Raji (cell line): ENCODE data around the gene F12.

Experiments
- POLR2A ChIP-seq: IDR thresholded peaks from 2 replicates; pipeline ENCODE4 v1.6.1; 2011; ENCODE audit warnings: low read depth, low read length, control low read depth; ENCODE audit not compliant: insufficient read depth

F12 gene

DNA sequence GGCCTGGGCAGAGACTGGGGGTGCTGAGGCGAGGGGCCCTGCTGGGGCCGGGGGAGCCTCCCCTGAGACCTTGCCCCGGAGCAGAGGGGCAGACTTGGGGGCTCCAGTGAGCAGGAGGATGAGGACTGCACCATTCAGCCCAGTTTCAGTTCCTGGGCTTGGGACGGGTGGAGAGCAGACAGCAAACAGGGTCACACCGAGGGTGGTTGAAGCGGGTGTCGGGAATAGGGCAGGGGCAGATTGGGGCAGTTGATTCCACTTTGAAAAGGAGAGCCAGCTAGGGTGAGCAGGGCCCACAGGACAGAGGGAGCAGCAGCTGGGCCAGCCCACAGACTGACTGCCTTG, 21.6 kb upstream of the F12 start:
- TF ChIP-seq POLR2A, result no peak

- no peak for TF ChIP-seq POLR2A
Observed at GRCh38 chr5:177430140-177430951, 21.0 kb upstream of the F12 start.

GRCh38 chr5:177429248-177430040, 20.1 kb upstream of the F12 start:
- peak; percentile 28; the same call in 1 of the 2 replicates for TF ChIP-seq POLR2A

- TF ChIP-seq POLR2A, result no peak
Observed at GRCh38 chr5:177428574-177429217, 19.3 kb upstream of the F12 start.

- TF ChIP-seq POLR2A, result peak; percentile 25; the same call in 1 of the 2 replicates
Observed at GRCh38 chr5:177427919-177428573, 18.7 kb upstream of the F12 start.

DNA sequence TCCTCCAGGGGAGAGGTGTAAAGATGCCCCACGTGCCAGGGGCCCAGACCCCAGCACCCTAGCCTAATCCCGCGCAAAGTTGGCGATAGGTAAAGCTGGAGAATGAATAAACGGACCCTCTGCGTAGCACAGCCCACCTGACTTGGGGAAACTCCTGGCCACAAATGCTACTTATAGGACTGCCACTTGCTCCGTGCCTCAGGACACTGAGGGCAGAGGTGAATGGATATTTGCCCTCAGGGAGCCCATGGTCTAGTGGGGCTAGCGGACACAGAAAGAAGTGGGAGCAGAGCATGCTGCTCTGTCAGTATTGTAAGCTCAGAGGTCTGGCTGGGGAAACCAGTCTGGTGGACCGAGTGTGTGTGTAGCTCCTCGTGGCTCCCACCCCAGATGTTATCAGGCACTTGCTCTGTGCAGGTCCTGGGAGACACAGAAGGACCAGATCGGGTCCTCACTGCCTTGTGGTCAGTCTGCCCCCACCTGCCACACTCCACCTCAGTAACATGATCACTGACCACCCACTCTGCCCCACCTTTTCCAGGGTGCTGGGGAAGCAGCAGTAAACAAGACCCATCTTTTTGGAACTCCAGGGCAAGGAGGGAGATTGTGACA, 18.0 kb upstream of the F12 start:
- TF ChIP-seq POLR2A, result no peak

- peak; percentile 64 for TF ChIP-seq POLR2A
Observed at GRCh38 chr5:177426566-177427210, 17.3 kb upstream of the F12 start, which contains the start of gene GRK6. Gene GRK6, plus strand, starts transcription at chr5:177426676. Its CDS starts 170 bp downstream, at chr5:177426846.

GRCh38 chr5:177425801-177426565, 16.6 kb upstream of the F12 start:
- TF ChIP-seq POLR2A, result peak; percentile 94

GRCh38 chr5:177425196-177425800, 15.9 kb upstream of the F12 start:
- no peak for TF ChIP-seq POLR2A

- no peak for TF ChIP-seq POLR2A
Observed at GRCh38 chr5:177423671-177424070, 14.3 kb upstream of the F12 start.

DNA sequence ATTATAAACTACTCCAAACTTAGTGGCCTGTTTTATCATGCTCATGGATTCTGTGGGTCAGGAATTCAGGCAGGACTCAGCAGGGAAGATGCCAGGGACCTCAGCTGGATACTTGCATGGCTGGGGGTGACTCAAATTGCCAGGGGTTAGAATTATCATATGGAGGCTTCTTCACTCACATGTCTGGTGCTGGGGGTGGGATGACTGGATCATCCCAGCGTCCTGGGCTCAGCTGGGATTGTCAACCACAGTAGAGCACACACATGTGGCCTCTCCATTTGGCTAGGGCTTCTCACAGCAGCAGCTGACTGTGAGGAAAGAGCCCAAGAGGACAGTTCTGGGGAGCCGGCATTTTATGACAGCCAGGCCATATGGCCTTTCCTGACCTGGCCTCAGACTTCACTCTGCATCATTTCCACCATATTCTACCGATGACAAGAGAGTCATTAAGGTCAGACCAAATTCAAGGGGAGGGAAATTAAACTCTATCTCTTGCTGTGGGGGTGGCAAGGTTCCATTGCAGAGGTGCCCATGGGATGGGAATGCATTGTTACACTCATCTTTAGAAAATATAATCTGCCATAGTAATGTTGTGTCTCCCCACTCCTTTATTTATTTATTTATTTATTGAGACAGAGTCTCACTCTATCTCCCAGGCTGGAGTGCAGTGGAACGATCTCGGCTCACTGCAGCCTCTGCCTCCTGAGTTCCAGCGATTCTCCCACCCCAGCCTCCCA, 11.9 kb upstream of the F12 start:
- TF ChIP-seq POLR2A, result no peak

DNA sequence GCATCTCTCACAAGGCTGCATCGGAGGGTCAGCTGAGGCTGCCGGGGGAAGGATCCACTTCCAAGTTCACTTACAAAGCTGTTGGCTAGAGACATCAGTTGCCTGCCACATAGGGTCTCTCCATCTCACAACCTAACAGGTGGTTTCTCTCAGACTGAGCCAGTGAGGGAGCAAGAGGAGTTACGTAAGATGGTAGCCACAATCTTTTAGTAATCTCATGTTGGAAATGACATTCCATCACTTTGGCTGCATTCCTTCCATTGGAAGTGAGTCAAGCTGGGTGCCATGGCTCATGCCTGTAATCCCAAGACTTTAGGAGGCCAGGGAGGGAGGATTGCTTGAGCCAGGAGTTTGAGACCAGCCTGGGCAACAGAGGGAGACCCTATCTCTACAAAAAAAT, 9.7 kb upstream of the F12 start:
- TF ChIP-seq POLR2A, result no peak

- TF ChIP-seq POLR2A, result no peak
Observed at GRCh38 chr5:177414481-177414880, 5.1 kb upstream of the F12 start.
